CD4-positive, CD25-positive, alpha-beta regulatory T cell (primary cell): ENCODE measurements around the gene MAST1. TPM values are rescaled to one million over a fixed set of nuclear protein-coding genes. Genes with fewer than 3 reads are reported as not detected.
"Not testable (repeated sequence)": the region's sequence is repeated elsewhere in the genome, so short reads cannot be mapped to it uniquely, and the experiment has no call there.

ENCODE experiments used
- ATAC-seq, 2 donors: fragments of 150-1000 bp; cut with Tn5 transposase; one replicate each; pipeline ENCODE4 v1.10.0; 2021; ENCODE audit warnings: low read depth in 2 of 2, moderate number of reproducible peaks in 2 of 2, moderate library complexity in 1 of 2
- DNase-seq, 3 donors: peaks; one replicate each; pipeline versions ENCODE4 v3.0.0 to v3.0.0-alpha.2; 2012 to 2022; ENCODE audit warnings: mixed read lengths in 1 of 3
- H3K27ac ChIP-seq: one replicate; pipeline ENCODE4 v1.7.0; 2013; ENCODE audit warnings: mild to moderate bottlenecking, low read length; ENCODE audit not compliant: insufficient read depth, poor library complexity, severe bottlenecking
- H3K27me3 ChIP-seq: one replicate; pipeline ENCODE4 v1.7.0; 2013; ENCODE audit warnings: low read length; ENCODE audit not compliant: control insufficient read depth, insufficient read depth
- H3K36me3 ChIP-seq: one replicate; pipeline ENCODE4 v1.7.0; 2013; ENCODE audit warnings: mild to moderate bottlenecking, low read length, moderate library complexity; ENCODE audit not compliant: control insufficient read depth, insufficient read depth
- H3K4me1 ChIP-seq: 2 replicates; pipeline ENCODE4 v1.7.0; 2013; ENCODE audit warnings: mild to moderate bottlenecking, low read length; ENCODE audit not compliant: insufficient read depth, control insufficient read depth, poor library complexity, severe bottlenecking
- H3K4me3 ChIP-seq: one replicate; pipeline ENCODE4 v1.7.0; 2013; ENCODE audit warnings: low read depth, mild to moderate bottlenecking, low read length, moderate library complexity
- H3K9me3 ChIP-seq, 2 experiments: 1 replicate in 1 of 2; 2 replicates in 1 of 2; pipeline ENCODE4 v1.7.0; 2013; ENCODE audit warnings: low read length in 2 of 2, mild to moderate bottlenecking in 1 of 2, moderate library complexity in 1 of 2; ENCODE audit not compliant: control insufficient read depth in 2 of 2
- H3K27ac Mint-ChIP-seq, 3 donors: one replicate each; pipeline ENCODE4 v1.8.0; 2020 to 2022; ENCODE audit warnings: mild to moderate bottlenecking in 3 of 3, mixed read lengths in 3 of 3, moderate library complexity in 2 of 3
- H3K27me3 Mint-ChIP-seq: one replicate; pipeline ENCODE4 v1.8.0; 2022; ENCODE audit warnings: mild to moderate bottlenecking, mixed read lengths
- H3K36me3 Mint-ChIP-seq: one replicate; pipeline ENCODE4 v1.8.0; 2020; ENCODE audit warnings: mixed read lengths
- H3K4me1 Mint-ChIP-seq, 4 donors: one replicate each; pipeline ENCODE4 v1.8.0; 2020 to 2022; ENCODE audit warnings: mixed read lengths in 4 of 4, mild to moderate bottlenecking in 1 of 4
- H3K4me3 Mint-ChIP-seq, 4 donors: one replicate each; pipeline ENCODE4 v1.8.0; 2020 to 2022; ENCODE audit warnings: mild to moderate bottlenecking in 4 of 4, mixed read lengths in 4 of 4, moderate library complexity in 3 of 4
- H3K9me3 Mint-ChIP-seq, 7 donors: one replicate each; pipeline ENCODE4 v1.8.0; 2020 to 2022; ENCODE audit warnings: mixed read lengths in 7 of 7, mild to moderate bottlenecking in 3 of 7, moderate library complexity in 2 of 7
- polyA plus RNA-seq, 4 donors: library from polyadenylated mRNA; unstranded; fragments of 300-500 nt; fragmentation: Illumina TruSeq; gene quantifications; one replicate each; pipeline ENCODE4 v1.2.3, GENCODE V29; 2021
- total RNA-seq: library from RNA; stranded (reverse); gene quantifications from one replicate; pipeline ENCODE4 v1.2.3, GENCODE V29; 2022

The MAST1 gene
- total and polyA plus RNA-seq, 5 donors from 2014 or later = 0.05 to 1.8 (median 0.73) TPM; not detected in 1

- H3K9me3 ChIP-seq = no peaks in the 10 kb centered on the region
- ATAC-seq = peak; percentile 44 to 47
- H3K4me3 Mint-ChIP-seq = peak overlapping the region; percentile 44 to 73 (median 67)
- peaks cover 38% of the 10 kb centered on the region for H3K27me3 ChIP-seq
- H3K9me3 Mint-ChIP-seq = peaks cover 0 to 9% (median 0%) of the 10 kb centered on the region in 7 donors
- peak in 2 of 3 donors; percentile 38 to 63 for DNase-seq
- no peak overlapping the region for H3K27ac ChIP-seq
- H3K27me3 Mint-ChIP-seq = peaks cover 86% of the 10 kb centered on the region
- peaks cover 35% of the 10 kb centered on the region for H3K4me1 ChIP-seq
- H3K4me3 ChIP-seq = no peak overlapping the region
- peaks cover 0 to 53% (median 24%) of the 10 kb centered on the region in 4 donors for H3K4me1 Mint-ChIP-seq
- H3K36me3 Mint-ChIP-seq = no peaks in the 10 kb centered on the region
- H3K27ac Mint-ChIP-seq = no peak overlapping the region
- no peaks in the 10 kb centered on the region for H3K36me3 ChIP-seq
Measured at GRCh38 chr19:12838886-12839756, 806 bp downstream of the MAST1 start.

- H3K9me3 Mint-ChIP-seq = peaks cover 0 to 9% (median 0%) of the 10 kb centered on the region in 7 donors
- no peak overlapping the region for H3K27ac ChIP-seq
- no peaks in the 10 kb centered on the region for H3K36me3 Mint-ChIP-seq
- peaks cover 84% of the 10 kb centered on the region for H3K27me3 Mint-ChIP-seq
- H3K4me3 ChIP-seq = no peak overlapping the region
- H3K4me1 Mint-ChIP-seq = peaks cover 0 to 45% (median 22%) of the 10 kb centered on the region in 4 donors
- DNase-seq = peak in 2 of 3 donors; percentile 18 to 48
- peak overlapping the region in 2 of 4 donors; percentile 29 to 35 for H3K4me3 Mint-ChIP-seq
- no peak for ATAC-seq
- H3K9me3 ChIP-seq = no peaks in the 10 kb centered on the region
- peaks cover 30% of the 10 kb centered on the region for H3K27me3 ChIP-seq
- H3K27ac Mint-ChIP-seq = no peak overlapping the region
- H3K36me3 ChIP-seq = no peaks in the 10 kb centered on the region
- peaks cover 30% of the 10 kb centered on the region for H3K4me1 ChIP-seq
Measured at GRCh38 chr19:12840091-12841079, 2.1 kb downstream of the MAST1 start.

- H3K36me3 ChIP-seq = no peaks in the 10 kb centered on the region
- H3K27ac ChIP-seq = no peak overlapping the region
- Mint-ChIP-seq H3K36me3 (no peaks in the 10 kb centered on the region), H3K4me3 (peak overlapping the region in 2 of 4 donors; percentile 32 to 56), H3K27ac (no peak overlapping the region), H3K9me3 (peaks cover 0 to 9% (median 0%) of the 10 kb centered on the region in 7 donors), H3K27me3 (peaks cover 79% of the 10 kb centered on the region), H3K4me1 (peaks cover 0 to 42% (median 22%) of the 10 kb centered on the region in 4 donors)
- ATAC-seq (no peak), DNase-seq (no peak)
- H3K27me3 ChIP-seq = peaks cover 30% of the 10 kb centered on the region
- peaks cover 30% of the 10 kb centered on the region for H3K4me1 ChIP-seq
- H3K9me3 ChIP-seq = no peaks in the 10 kb centered on the region
- no peak overlapping the region for H3K4me3 ChIP-seq
Measured at GRCh38 chr19:12841094-12841493, 2.8 kb downstream of the MAST1 start.

- no peak for DNase-seq
- no peak for ATAC-seq
- H3K27me3 ChIP-seq = peaks cover 26% of the 10 kb centered on the region
Measured at GRCh38 chr19:12842511-12842910, 4.2 kb downstream of the MAST1 start.

GRCh38 chr19:12843328-12843727 lies 5.0 kb downstream of the MAST1 start:
- Histone ChIP-seq H3K36me3 (no peaks in the 10 kb centered on the region), H3K4me3 (no peak overlapping the region), H3K4me1 (peaks cover 33% of the 10 kb centered on the region), H3K27me3 (peaks cover 24% of the 10 kb centered on the region), H3K9me3 (no peaks in the 10 kb centered on the region), H3K27ac (no peak overlapping the region)
- no peak for DNase-seq
- Mint-ChIP-seq H3K9me3 (peaks cover 0 to 4% (median 0%) of the 10 kb centered on the region in 7 donors), H3K27me3 (peaks cover 68% of the 10 kb centered on the region), H3K27ac (no peak overlapping the region), H3K4me3 (no peak overlapping the region), H3K36me3 (no peaks in the 10 kb centered on the region), H3K4me1 (peaks cover 0 to 41% (median 18%) of the 10 kb centered on the region in 4 donors)
- no peak for ATAC-seq

More at GRCh38 chr19:12842511-12842910, 4.2 kb downstream of the MAST1 start:
- Mint-ChIP-seq H3K4me1 (peaks cover 0 to 40% (median 20%) of the 10 kb centered on the region in 4 donors), H3K36me3 (no peaks in the 10 kb centered on the region), H3K4me3 (no peak overlapping the region), H3K27me3 (peaks cover 69% of the 10 kb centered on the region), H3K9me3 (peaks cover 0 to 6% (median 0%) of the 10 kb centered on the region in 7 donors), H3K27ac (no peak overlapping the region)
- H3K27ac ChIP-seq = no peak overlapping the region
- no peaks in the 10 kb centered on the region for H3K36me3 ChIP-seq
- no peaks in the 10 kb centered on the region for H3K9me3 ChIP-seq
- H3K4me3 ChIP-seq = no peak overlapping the region
- peaks cover 34% of the 10 kb centered on the region for H3K4me1 ChIP-seq

GRCh38 chr19:12843999-12844732 lies 5.9 kb downstream of the MAST1 start:
- Mint-ChIP-seq H3K36me3 (no peaks in the 10 kb centered on the region), H3K27me3 (peaks cover 61% of the 10 kb centered on the region), H3K4me3 (no peak overlapping the region), H3K9me3 (peaks cover 0 to 4% (median 0%) of the 10 kb centered on the region in 7 donors), H3K4me1 (peaks cover 0 to 36% (median 15%) of the 10 kb centered on the region in 4 donors), H3K27ac (no peak overlapping the region)
- no peak overlapping the region for H3K27ac ChIP-seq
- ATAC-seq = no peak
- no peak overlapping the region for H3K4me3 ChIP-seq
- DNase-seq = no peak
- H3K4me1 ChIP-seq = peaks cover 25% of the 10 kb centered on the region
- H3K36me3 ChIP-seq = no peaks in the 10 kb centered on the region
- H3K9me3 ChIP-seq = no peaks in the 10 kb centered on the region
- H3K27me3 ChIP-seq = peaks cover 23% of the 10 kb centered on the region

GRCh38 chr19:12846613-12847012 lies 8.3 kb downstream of the MAST1 start:
- DNase-seq, H3K36me3 ChIP-seq, ATAC-seq, H3K27ac ChIP-seq, H3K4me3 Mint-ChIP-seq, H3K4me3 ChIP-seq, H3K27ac Mint-ChIP-seq, H3K9me3 Mint-ChIP-seq, H3K36me3 Mint-ChIP-seq, H3K4me1 ChIP-seq, H3K9me3 ChIP-seq: not testable (repeated sequence)
- peaks cover 43% of the 10 kb centered on the region for H3K27me3 Mint-ChIP-seq
- peaks cover 0 to 14% (median 3%) of the 10 kb centered on the region in 4 donors for H3K4me1 Mint-ChIP-seq
- peaks cover 14% of the 10 kb centered on the region for H3K27me3 ChIP-seq
